ENCODE data around the gene INCA1. TPM values are rescaled to one million over a fixed set of nuclear protein-coding genes. Genes with fewer than 3 reads are reported as not detected.

INCA1 gene
- total and polyA plus RNA-seq, 2 of the 8 experiments (the other 6 are each of a cell fraction or from before 2014, with no cell fraction given), result 0.89 to 1.4 TPM

- H2BK20ac ChIP-seq (ENCODE audit: low read length), result no peak overlapping the region
- H3K56ac ChIP-seq (replicated peaks; ENCODE audit: insufficient read length, low read depth, low read length), result no peak overlapping the region
- no peak for DNase-seq (ENCODE audit: low read depth in 1 of 2, low spot score in 2 of 2)
- ChIA-PET POLR2A (ENCODE audit: partially characterized antibody) (interaction anchor here (0.9 to 10.7 kb wide), 10 partner anchors 12 to 86 kb away, joined by 3 to 128 read pairs (median 3); partner anchors contain the start of genes ENO3, INCA1, KIF1C and PFN1), CTCF (ENCODE audit: partially characterized antibody) (interaction anchor here (0.6 to 3.1 kb wide), 8 partner anchors 11 to 62 kb away, joined by 3 to 15 read pairs (median 4); partner anchors contain the start of genes INCA1 and KIF1C)
- 88% methylated on average over 5 of the region's 5 CpGs; no CpG with 5 or more reads in 1 of the 2 experiments for WGBS, 2 experiments (ENCODE audit: extremely low coverage in 1 of 2, insufficient coverage in 1 of 2, insufficient read length in 1 of 2, insufficient replicate concordance in 2 of 2, low coverage in 1 of 2, low lambda C conversion rate in 2 of 2, missing lambda C conversion rate in 1 of 2)
- H3K4ac ChIP-seq (replicated peaks; ENCODE audit: insufficient read length, low read depth, low read length), result no peak overlapping the region
- no peak overlapping the region for H3K14ac ChIP-seq (ENCODE audit: insufficient read length)
- H2AFZ ChIP-seq (ENCODE audit: low read length), result no peak overlapping the region
- no peak overlapping the region for H3K9ac ChIP-seq (replicated peaks in 1 of 4; ENCODE audit: extremely low read depth in 1 of 4, low read depth in 3 of 4, low read length in 3 of 4)
- peaks cover 6% of the 10 kb centered on the region; the same call in 1 of the 2 replicates for H3K23me2 ChIP-seq (ENCODE audit: low read depth, low read length)
- no peak for FAIRE-seq
- no peaks in the 10 kb centered on the region for H3K79me2 ChIP-seq (ENCODE audit: control insufficient read depth in 1 of 2, insufficient read depth in 2 of 2, low read length in 2 of 2)
- H3K36me3 ChIP-seq (ENCODE audit: control insufficient read depth in 2 of 4, insufficient read depth in 4 of 4, low read length in 3 of 4), result no peaks in the 10 kb centered on the region
- H2BK15ac ChIP-seq (ENCODE audit: low read length), result no peak overlapping the region
- H3K4me1 ChIP-seq (replicated peaks in 1 of 4; ENCODE audit: control insufficient read depth in 3 of 4, insufficient read depth in 4 of 4, low read length in 3 of 4), result peaks cover 0 to 7% (median 4%) of the 10 kb centered on the region in 4 experiments; a peak in 5 of 7 replicates
- H3K23ac ChIP-seq (ENCODE audit: insufficient read length), result no peak overlapping the region
- no peak overlapping the region for H3K27ac ChIP-seq (ENCODE audit: low read depth, low read length)
- H3K9me3 ChIP-seq (ENCODE audit: insufficient read depth in 2 of 2, low read depth in 1 of 2, low read length in 1 of 2), result no peaks in the 10 kb centered on the region
- H2BK5ac ChIP-seq (ENCODE audit: low read depth, low read length), result no peak overlapping the region; the same call in 1 of the 2 replicates
- H2BK12ac ChIP-seq (ENCODE audit: low read depth, low read length), result no peak overlapping the region
- H3K4me3 ChIP-seq (ENCODE audit: extremely low read depth in 1 of 4, insufficient read depth in 2 of 4, low read depth in 3 of 4, low read length in 4 of 4), result peak overlapping the region; percentile 59 to 85 (median 66); a peak in 7 of 8 replicates
- peak overlapping the region; percentile 82 to 96 for H3K4me2 ChIP-seq (ENCODE audit: insufficient read depth in 1 of 2, low read depth in 2 of 2, low read length in 2 of 2)
- H4K91ac ChIP-seq (replicated peaks; ENCODE audit: insufficient read length, low read length), result no peak overlapping the region
- no peak overlapping the region for H3K18ac ChIP-seq (ENCODE audit: extremely low read depth, low read length)
- H3K79me1 ChIP-seq (ENCODE audit: low read depth, low read length), result no peaks in the 10 kb centered on the region
- no peaks in the 10 kb centered on the region for H4K20me1 ChIP-seq (replicated peaks in 1 of 2; ENCODE audit: control insufficient read depth in 1 of 2, insufficient read depth in 2 of 2, low read length in 2 of 2)
- H4K8ac ChIP-seq (ENCODE audit: extremely low read depth, insufficient read depth, low read length), result no peak overlapping the region; the same call in 1 of the 2 replicates
- H4K5ac ChIP-seq (ENCODE audit: insufficient read length, low read depth, low read length), result no peak overlapping the region
- H2AK5ac ChIP-seq (ENCODE audit: low read depth, low read length), result no peak overlapping the region
- no peak overlapping the region for H2BK120ac ChIP-seq (replicated peaks; ENCODE audit: low read depth, low read length)
- H3K27me3 ChIP-seq (replicated peaks in 1 of 4; ENCODE audit: control insufficient read depth in 3 of 4, extremely low read depth in 1 of 4, insufficient read depth in 3 of 4, low read length in 3 of 4), result peaks cover 0 to 11% (median 9%) of the 10 kb centered on the region in 4 experiments; a peak in 6 of 7 replicates
- TF ChIP-seq EP300 (IDR thresholded peaks at IDR 0.05; ENCODE audit: borderline replicate concordance in 1 of 2, low read depth in 2 of 2, low read length in 2 of 2), result no peak
- TF ChIP-seq CHD1 (IDR thresholded peaks at IDR 0.05; ENCODE audit: low read depth, low read length), result no peak
- no peak for TF ChIP-seq SP4 (IDR thresholded peaks at IDR 0.05; ENCODE audit: low read length)
- TF ChIP-seq GABPA (IDR thresholded peaks at IDR 0.05; ENCODE audit: borderline replicate concordance, insufficient read depth, low read length), result no peak
- TF ChIP-seq KDM4A (IDR thresholded peaks at IDR 0.05; ENCODE audit: low read depth, low read length, severe bottlenecking), result no peak
- no peak for TF ChIP-seq ASH2L (IDR thresholded peaks at IDR 0.05; ENCODE audit: low read length)
- TF ChIP-seq POU5F1 (IDR thresholded peaks at IDR 0.05; ENCODE audit: low read depth, low read length), result no peak
- TF ChIP-seq JUND (IDR thresholded peaks at IDR 0.05; ENCODE audit: low read length), result no peak
- TF ChIP-seq RXRA (IDR thresholded peaks at IDR 0.05; ENCODE audit: insufficient read depth, low read depth, low read length), result no peak
Measured at GRCh38 chr17:4986403-4986802, 10.9 kb downstream of the INCA1 start.

Measured in H1 (cell line).